ENCODE measurements around the gene CEP170B.

GRCh38 chr14:104865631-104866441, 768 bp downstream of the CEP170B start:
- TF ChIP-seq EZH2phosphoT487 (IDR thresholded peaks at IDR 0.05; ENCODE audit: insufficient read depth, low read depth) (no peak), EZH2 (IDR thresholded peaks at IDR 0.05; ENCODE audit: insufficient read depth, poor library complexity, severe bottlenecking) (no peak)

Measured in GM23248 (cell line).